ENCODE measurements around the gene ZFHX3. TPM values are rescaled to one million over a fixed set of nuclear protein-coding genes. Genes with fewer than 3 reads are reported as not detected.

Gene ZFHX3
- total and polyA plus RNA-seq, 2 of the 8 experiments (the other 6 are each of a cell fraction or from before 2014, with no cell fraction given): 0.08 to 0.99 TPM

GRCh38 chr16:72983241-72983640, 64.7 kb downstream of the ZFHX3 start:
- no peak for DNase-seq (ENCODE audit: low read depth in 1 of 2, low spot score in 2 of 2)
- no peak overlapping the region for H3K4me2 ChIP-seq (ENCODE audit: insufficient read depth in 1 of 2, low read depth in 2 of 2, low read length in 2 of 2)
- no peaks in the 10 kb centered on the region; a peak in 1 of 7 replicates for H3K4me1 ChIP-seq (replicated peaks in 1 of 4; ENCODE audit: control insufficient read depth in 3 of 4, insufficient read depth in 4 of 4, low read length in 3 of 4)
- 95% methylated on average over 9 of the region's 9 CpGs; no CpG with 5 or more reads in 1 of the 2 experiments for WGBS, 2 experiments (ENCODE audit: extremely low coverage in 1 of 2, insufficient coverage in 1 of 2, insufficient read length in 1 of 2, insufficient replicate concordance in 2 of 2, low coverage in 1 of 2, low lambda C conversion rate in 2 of 2, missing lambda C conversion rate in 1 of 2)
- H2BK15ac ChIP-seq (ENCODE audit: low read length): no peak overlapping the region
- POLR2A ChIA-PET (ENCODE audit: partially characterized antibody): no interaction called here
- H3K9me3 ChIP-seq (ENCODE audit: insufficient read depth in 2 of 2, low read depth in 1 of 2, low read length in 1 of 2): no peaks in the 10 kb centered on the region
- no peak overlapping the region for H3K18ac ChIP-seq (ENCODE audit: extremely low read depth, low read length)
- H3K27me3 ChIP-seq (replicated peaks in 1 of 4; ENCODE audit: control insufficient read depth in 3 of 4, extremely low read depth in 1 of 4, insufficient read depth in 3 of 4, low read length in 3 of 4): peaks cover 0 to 4% (median 0%) of the 10 kb centered on the region in 4 experiments; a peak in 1 of 7 replicates
- CTCF ChIA-PET (ENCODE audit: partially characterized antibody): interaction anchor here (1.1 to 8.8 kb wide), 4 partner anchors 12 to 127 kb away, joined by 3 to 86 read pairs (median 5); no protein-coding TSS in a partner anchor
- H2AK5ac ChIP-seq (ENCODE audit: low read depth, low read length): no peak overlapping the region
- H3K14ac ChIP-seq (ENCODE audit: insufficient read length): no peak overlapping the region
- no peaks in the 10 kb centered on the region for H3K36me3 ChIP-seq (ENCODE audit: control insufficient read depth in 2 of 4, insufficient read depth in 4 of 4, low read length in 3 of 4)
- H4K8ac ChIP-seq (ENCODE audit: extremely low read depth, insufficient read depth, low read length): no peak overlapping the region
- H3K4ac ChIP-seq (replicated peaks; ENCODE audit: insufficient read length, low read depth, low read length): no peak overlapping the region
- H3K9ac ChIP-seq (replicated peaks in 1 of 4; ENCODE audit: extremely low read depth in 1 of 4, low read depth in 3 of 4, low read length in 3 of 4): no peak overlapping the region
- H4K5ac ChIP-seq (ENCODE audit: insufficient read length, low read depth, low read length): no peak overlapping the region
- no peak overlapping the region for H2AFZ ChIP-seq (ENCODE audit: low read length)
- no peaks in the 10 kb centered on the region for H4K20me1 ChIP-seq (replicated peaks in 1 of 2; ENCODE audit: control insufficient read depth in 1 of 2, insufficient read depth in 2 of 2, low read length in 2 of 2)
- no peak overlapping the region for H3K27ac ChIP-seq (ENCODE audit: low read depth, low read length)
- no peaks in the 10 kb centered on the region for H3K23me2 ChIP-seq (ENCODE audit: low read depth, low read length)
- no peak overlapping the region for H3K56ac ChIP-seq (replicated peaks; ENCODE audit: insufficient read length, low read depth, low read length)
- no peaks in the 10 kb centered on the region for H3K79me2 ChIP-seq (ENCODE audit: control insufficient read depth in 1 of 2, insufficient read depth in 2 of 2, low read length in 2 of 2)
- no peaks in the 10 kb centered on the region for H3K79me1 ChIP-seq (ENCODE audit: low read depth, low read length)
- no peak overlapping the region for H2BK20ac ChIP-seq (ENCODE audit: low read length)
- H4K91ac ChIP-seq (replicated peaks; ENCODE audit: insufficient read length, low read length): no peak overlapping the region
- no peak overlapping the region for H2BK120ac ChIP-seq (replicated peaks; ENCODE audit: low read depth, low read length)
- no peak overlapping the region for H2BK12ac ChIP-seq (ENCODE audit: low read depth, low read length)
- no peak for FAIRE-seq
- no peak overlapping the region for H3K4me3 ChIP-seq (ENCODE audit: extremely low read depth in 1 of 4, insufficient read depth in 2 of 4, low read depth in 3 of 4, low read length in 4 of 4)
- no peak overlapping the region for H2BK5ac ChIP-seq (ENCODE audit: low read depth, low read length)
- no peak overlapping the region for H3K23ac ChIP-seq (ENCODE audit: insufficient read length)
- TF ChIP-seq HDAC6 (IDR thresholded peaks at IDR 0.05; ENCODE audit: low read depth, low read length): no peak
- no peak for TF ChIP-seq TAF7 (optimal IDR thresholded peaks at IDR 0.05; ENCODE audit: borderline replicate concordance, low read depth, low read length)
- no peak for TF ChIP-seq EGR1 (IDR thresholded peaks at IDR 0.05; ENCODE audit: borderline replicate concordance, low read depth, low read length)
- TF ChIP-seq CEBPB (IDR thresholded peaks at IDR 0.05; ENCODE audit: low read depth, low read length): no peak
- TF ChIP-seq JUN (IDR thresholded peaks at IDR 0.05; ENCODE audit: low read depth, low read length): no peak
- TF ChIP-seq SIN3A (conservative IDR thresholded peaks at IDR 0.05 in 1 of 2, IDR thresholded peaks at IDR 0.05 in 1 of 2; ENCODE audit: low read depth in 1 of 2, low read length in 2 of 2): no peak
- no peak for TF ChIP-seq ATF2 (IDR thresholded peaks at IDR 0.05; ENCODE audit: low read length)
- TF ChIP-seq RXRA (IDR thresholded peaks at IDR 0.05; ENCODE audit: insufficient read depth, low read depth, low read length): no peak
- no peak for TF ChIP-seq SP4 (IDR thresholded peaks at IDR 0.05; ENCODE audit: low read length)
- no peak for TF ChIP-seq CTBP2 (IDR thresholded peaks at IDR 0.05; ENCODE audit: borderline replicate concordance, insufficient read depth, insufficient read length, low read length)
- TF ChIP-seq CREB1 (IDR thresholded peaks at IDR 0.05): no peak
- TF ChIP-seq FOSL1 (IDR thresholded peaks at IDR 0.05; ENCODE audit: insufficient read depth, low read depth, low read length): no peak
- no peak for TF ChIP-seq MAX (IDR thresholded peaks at IDR 0.05)
